ENCODE data around the gene SSTR3. TPM values are rescaled to one million over a fixed set of nuclear protein-coding genes. Genes with fewer than 3 reads are reported as not detected.

Gene SSTR3
- total and polyA plus RNA-seq, 2 of the 13 experiments (the other 11 are each of a cell fraction or from before 2014, with no cell fraction given): 0.08 to 0.64 TPM

GRCh38 chr22:37229012-37229804, 16.9 kb upstream of the SSTR3 start:
- FAIRE-seq (no peak), ATAC-seq (no peak), DNase-seq (ENCODE audit: low spot score) (no peak)
- H3K9ac ChIP-seq (ENCODE audit: insufficient read depth, low read depth, low read length): no peak overlapping the region
- 15% methylated on average over 5 of the region's 7 CpGs for WGBS (ENCODE audit: low lambda C conversion rate)
- no peak overlapping the region for H2AFZ ChIP-seq (ENCODE audit: low read length)
- H3K36me3 ChIP-seq (replicated peaks in 1 of 2; ENCODE audit: control insufficient read depth in 1 of 2, insufficient read depth in 2 of 2, low read length in 2 of 2): no peaks in the 10 kb centered on the region; a peak in 1 of 5 replicates
- no TSS peak for BruUV-seq (replicated peaks)
- H3K4me3 ChIP-seq (replicated peaks in 1 of 3; ENCODE audit: insufficient read depth in 1 of 3, low read depth in 2 of 3, low read length in 3 of 3): no peak overlapping the region
- no peaks in the 10 kb centered on the region for H4K20me1 ChIP-seq (ENCODE audit: insufficient read depth, low read length)
- H3K4me2 ChIP-seq (ENCODE audit: low read depth, low read length): no peak overlapping the region
- in situ Hi-C loops (cut with HindIII; ENCODE audit: extremely low pct_ligation_motif_present, low pct_unique_long_range_greater_than_20kb): no loop called here
- H3K9me3 ChIP-seq (ENCODE audit: low read length): no peaks in the 10 kb centered on the region
- H3K27ac ChIP-seq (ENCODE audit: extremely low read length, insufficient read depth, low read length): no peak overlapping the region
- ChIA-PET CTCF (ENCODE audit: low intra/inter-chr PET ratio, low total read pairs) (no interaction called here), POLR2A (interaction anchor here (1.2 kb wide), 1 partner anchor 29 kb away, joined by 4 read pairs; no protein-coding TSS in a partner anchor)
- H3K27me3 ChIP-seq (ENCODE audit: control insufficient read depth in 1 of 2, insufficient read depth in 2 of 2, low read length in 2 of 2): peaks cover 3 to 6% of the 10 kb centered on the region in 2 experiments; a peak in 3 of 5 replicates
- H3K4me1 ChIP-seq (ENCODE audit: insufficient read depth, low read length): peaks cover 22% of the 10 kb centered on the region
- H3K79me2 ChIP-seq (ENCODE audit: insufficient read depth, low read length): no peaks in the 10 kb centered on the region
- intact Hi-C loops (cut with micrococcal nuclease; ENCODE audit: unreplicated experiment): no loop called here
- TF ChIP-seq SRSF9 (IDR thresholded peaks at IDR 0.05; ENCODE audit: borderline replicate concordance, insufficient read depth, low read depth, low read length, poor library complexity, severe bottlenecking): no peak
- no peak for TF ChIP-seq YEATS2 (CRISPR knock-in tag; IDR thresholded peaks at IDR 0.05; ENCODE audit: borderline replicate concordance)
- TF ChIP-seq, protein P1, sequence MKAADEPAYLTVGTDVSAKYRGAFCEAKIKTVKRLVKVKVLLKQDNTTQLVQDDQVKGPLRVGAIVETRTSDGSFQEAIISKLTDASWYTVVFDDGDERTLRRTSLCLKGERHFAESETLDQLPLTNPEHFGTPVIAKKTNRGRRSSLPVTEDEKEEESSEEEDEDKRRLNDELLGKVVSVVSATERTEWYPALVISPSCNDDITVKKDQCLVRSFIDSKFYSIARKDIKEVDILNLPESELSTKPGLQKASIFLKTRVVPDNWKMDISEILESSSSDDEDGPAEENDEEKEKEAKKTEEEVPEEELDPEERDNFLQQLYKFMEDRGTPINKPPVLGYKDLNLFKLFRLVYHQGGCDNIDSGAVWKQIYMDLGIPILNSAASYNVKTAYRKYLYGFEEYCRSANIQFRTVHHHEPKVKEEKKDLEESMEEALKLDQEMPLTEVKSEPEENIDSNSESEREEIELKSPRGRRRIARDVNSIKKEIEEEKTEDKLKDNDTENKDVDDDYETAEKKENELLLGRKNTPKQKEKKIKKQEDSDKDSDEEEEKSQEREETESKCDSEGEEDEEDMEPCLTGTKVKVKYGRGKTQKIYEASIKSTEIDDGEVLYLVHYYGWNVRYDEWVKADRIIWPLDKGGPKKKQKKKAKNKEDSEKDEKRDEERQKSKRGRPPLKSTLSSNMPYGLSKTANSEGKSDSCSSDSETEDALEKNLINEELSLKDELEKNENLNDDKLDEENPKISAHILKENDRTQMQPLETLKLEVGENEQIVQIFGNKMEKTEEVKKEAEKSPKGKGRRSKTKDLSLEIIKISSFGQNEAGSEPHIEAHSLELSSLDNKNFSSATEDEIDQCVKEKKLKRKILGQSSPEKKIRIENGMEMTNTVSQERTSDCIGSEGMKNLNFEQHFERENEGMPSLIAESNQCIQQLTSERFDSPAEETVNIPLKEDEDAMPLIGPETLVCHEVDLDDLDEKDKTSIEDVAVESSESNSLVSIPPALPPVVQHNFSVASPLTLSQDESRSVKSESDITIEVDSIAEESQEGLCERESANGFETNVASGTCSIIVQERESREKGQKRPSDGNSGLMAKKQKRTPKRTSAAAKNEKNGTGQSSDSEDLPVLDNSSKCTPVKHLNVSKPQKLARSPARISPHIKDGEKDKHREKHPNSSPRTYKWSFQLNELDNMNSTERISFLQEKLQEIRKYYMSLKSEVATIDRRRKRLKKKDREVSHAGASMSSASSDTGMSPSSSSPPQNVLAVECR (CRISPR knock-in tag; IDR thresholded peaks at IDR 0.05; ENCODE audit: borderline replicate concordance): no peak
- no peak for TF ChIP-seq ZNF3 (CRISPR knock-in tag; IDR thresholded peaks at IDR 0.05)
- TF ChIP-seq, protein P2, sequence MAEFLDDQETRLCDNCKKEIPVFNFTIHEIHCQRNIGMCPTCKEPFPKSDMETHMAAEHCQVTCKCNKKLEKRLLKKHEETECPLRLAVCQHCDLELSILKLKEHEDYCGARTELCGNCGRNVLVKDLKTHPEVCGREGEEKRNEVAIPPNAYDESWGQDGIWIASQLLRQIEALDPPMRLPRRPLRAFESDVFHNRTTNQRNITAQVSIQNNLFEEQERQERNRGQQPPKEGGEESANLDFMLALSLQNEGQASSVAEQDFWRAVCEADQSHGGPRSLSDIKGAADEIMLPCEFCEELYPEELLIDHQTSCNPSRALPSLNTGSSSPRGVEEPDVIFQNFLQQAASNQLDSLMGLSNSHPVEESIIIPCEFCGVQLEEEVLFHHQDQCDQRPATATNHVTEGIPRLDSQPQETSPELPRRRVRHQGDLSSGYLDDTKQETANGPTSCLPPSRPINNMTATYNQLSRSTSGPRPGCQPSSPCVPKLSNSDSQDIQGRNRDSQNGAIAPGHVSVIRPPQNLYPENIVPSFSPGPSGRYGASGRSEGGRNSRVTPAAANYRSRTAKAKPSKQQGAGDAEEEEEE (CRISPR knock-in tag; IDR thresholded peaks at IDR 0.05; ENCODE audit: borderline replicate concordance): no peak
- peak; percentile 63; the same call in 1 of the 2 replicates for TF ChIP-seq ZNF691 (CRISPR knock-in tag; IDR thresholded peaks at IDR 0.05; ENCODE audit: borderline replicate concordance, low read depth)
- TF ChIP-seq ZNF773 (CRISPR knock-in tag; IDR thresholded peaks at IDR 0.05; ENCODE audit: borderline replicate concordance): no peak
